Suppressor macrophage treated with lipopolysaccharide for 1 hour (primary cell): ENCODE results near the gene RET.

Source experiments
- DNase-seq, 3 donors: peaks; one replicate each; pipeline ENCODE4 v3.0.0-alpha.2; 2020 to 2022

Gene RET

DNA sequence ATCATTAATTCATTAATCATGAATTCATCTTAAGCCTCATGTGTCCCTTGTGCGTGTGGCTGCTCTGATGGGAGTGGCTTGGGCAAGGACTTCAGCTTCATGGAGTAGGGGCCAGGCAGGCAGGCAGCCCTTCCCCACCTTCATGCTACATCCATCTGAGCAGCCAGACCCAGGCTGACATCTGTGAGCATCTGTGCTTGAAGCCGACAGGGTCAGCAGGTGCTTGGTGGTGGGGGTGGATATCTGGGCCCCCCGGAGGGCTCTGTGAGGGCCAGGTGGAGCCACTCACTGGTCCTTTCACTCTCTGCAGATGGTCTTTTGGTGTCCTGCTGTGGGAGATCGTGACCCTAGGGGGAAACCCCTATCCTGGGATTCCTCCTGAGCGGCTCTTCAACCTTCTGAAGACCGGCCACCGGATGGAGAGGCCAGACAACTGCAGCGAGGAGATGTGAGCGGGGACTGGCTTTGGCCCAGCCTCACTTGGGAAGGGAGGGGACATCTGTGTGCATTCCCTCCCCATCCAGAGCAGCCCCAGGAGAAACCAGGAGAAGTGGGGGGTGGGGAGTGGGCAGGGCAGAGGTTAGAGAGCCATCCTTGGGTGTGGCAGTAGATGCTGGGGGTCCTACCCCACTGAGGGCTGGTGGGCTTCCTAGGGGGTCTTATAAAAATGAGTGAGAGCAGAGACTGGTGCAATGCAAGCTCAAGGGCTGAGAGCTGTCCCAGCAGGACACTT is 46.7 kb downstream of the RET start:
- DNase-seq: no peak

DNA sequence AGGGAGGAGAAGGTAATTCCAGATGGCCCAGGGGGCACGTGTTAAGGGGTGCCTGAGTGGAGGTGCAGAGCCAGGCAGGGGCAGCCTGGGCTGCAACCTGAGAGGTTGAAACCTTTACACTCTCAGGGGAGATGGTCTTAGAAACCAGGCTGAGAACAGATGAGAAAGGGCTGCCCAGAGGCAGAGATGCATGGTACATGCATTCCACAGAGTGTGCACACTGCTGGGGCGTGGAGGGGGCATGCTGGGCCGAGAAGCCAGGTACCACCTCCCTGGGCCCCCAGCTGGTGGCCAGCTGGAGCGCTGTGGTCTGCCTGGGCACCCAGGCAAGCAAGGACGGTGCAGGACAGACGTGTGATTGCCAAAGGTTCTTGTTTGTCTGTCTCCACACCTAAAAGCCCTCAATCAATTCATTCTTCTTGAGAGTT is 47.2 kb downstream of the RET start:
- no peak for DNase-seq

- no peak for DNase-seq
Observed at GRCh38 chr10:43124574-43125273, 47.9 kb downstream of the RET start.

GRCh38 chr10:43125274-43125845 is 48.5 kb downstream of the RET start:
- DNase-seq: no peak

- no peak for DNase-seq
Observed at GRCh38 chr10:43125881-43126731, 49.2 kb downstream of the RET start.

GRCh38 chr10:43126759-43127424 is 50.0 kb downstream of the RET start:
- DNase-seq: peak; percentile 52 to 72 (median 57)

DNA sequence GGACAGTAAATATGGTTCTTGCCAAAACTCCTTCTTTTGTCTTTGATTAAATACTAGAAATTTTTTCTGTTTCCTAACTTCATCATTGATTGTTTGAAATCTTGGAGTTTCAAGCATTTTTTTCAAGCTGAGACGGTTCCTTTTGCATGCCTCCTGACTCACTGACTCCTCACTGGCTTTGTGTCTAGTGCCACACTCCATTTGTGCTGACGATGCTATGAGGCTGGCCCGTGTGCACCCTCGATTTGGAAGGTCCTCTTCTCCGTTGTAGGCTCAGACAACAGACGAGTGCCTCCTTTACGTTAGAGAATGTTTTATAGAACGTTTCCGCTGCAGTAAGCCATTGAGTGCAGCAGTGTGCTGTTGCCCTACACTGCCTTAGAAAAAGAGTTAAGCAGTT is 50.6 kb downstream of the RET start:
- DNase-seq: peak; percentile 84 to 94 (median 93)

- DNase-seq: no peak
Observed at GRCh38 chr10:43128331-43128730, 51.5 kb downstream of the RET start.

- DNase-seq: peak; percentile 87 to 97 (median 95)
Observed at GRCh38 chr10:43128958-43129706, 52.3 kb downstream of the RET start.

DNA sequence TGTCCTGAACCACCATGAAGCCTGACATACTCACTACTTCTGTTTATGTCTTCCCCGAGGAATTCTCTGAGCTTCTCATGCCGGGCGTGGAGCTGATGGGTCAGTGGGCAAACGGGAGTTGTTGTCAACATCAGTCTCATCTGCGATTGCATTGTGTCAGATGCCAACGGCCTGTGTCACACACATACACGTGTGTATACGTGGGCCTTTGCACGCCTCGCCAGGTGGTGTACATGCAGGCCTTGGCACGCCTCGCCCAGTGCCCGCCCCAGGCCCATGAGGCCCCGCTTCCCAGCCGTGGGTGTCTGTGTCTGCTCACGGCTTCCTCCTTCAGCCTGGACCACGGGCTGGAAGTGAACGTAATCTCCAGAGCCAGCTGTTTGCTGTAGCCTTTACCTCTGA is 53.9 kb downstream of the RET start:
- DNase-seq: peak; percentile 46 to 60 (median 47)

GRCh38 chr10:43131256-43131655 is 54.4 kb downstream of the RET start:
- no peak for DNase-seq

DNA sequence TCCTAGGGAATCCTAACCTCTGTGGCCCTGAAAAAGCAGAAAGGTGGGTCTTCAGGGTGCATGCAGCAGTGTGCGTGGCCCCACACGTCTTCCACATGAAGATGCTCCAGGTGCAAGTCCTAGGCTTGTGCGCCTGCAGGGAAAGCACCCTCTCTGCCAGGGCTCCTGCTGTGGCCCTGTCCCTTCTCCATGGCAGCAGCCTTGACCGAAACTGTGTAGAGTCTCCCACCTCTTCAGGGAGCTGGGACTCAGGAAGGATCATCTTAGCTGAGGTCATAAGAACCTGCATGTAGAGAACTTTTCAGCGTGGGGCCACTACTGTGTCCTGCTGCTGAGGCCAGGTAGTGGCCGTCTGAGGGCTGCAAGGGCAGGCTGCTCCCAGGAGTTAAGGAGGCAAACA is 55.0 kb downstream of the RET start:
- no peak for DNase-seq

DNA sequence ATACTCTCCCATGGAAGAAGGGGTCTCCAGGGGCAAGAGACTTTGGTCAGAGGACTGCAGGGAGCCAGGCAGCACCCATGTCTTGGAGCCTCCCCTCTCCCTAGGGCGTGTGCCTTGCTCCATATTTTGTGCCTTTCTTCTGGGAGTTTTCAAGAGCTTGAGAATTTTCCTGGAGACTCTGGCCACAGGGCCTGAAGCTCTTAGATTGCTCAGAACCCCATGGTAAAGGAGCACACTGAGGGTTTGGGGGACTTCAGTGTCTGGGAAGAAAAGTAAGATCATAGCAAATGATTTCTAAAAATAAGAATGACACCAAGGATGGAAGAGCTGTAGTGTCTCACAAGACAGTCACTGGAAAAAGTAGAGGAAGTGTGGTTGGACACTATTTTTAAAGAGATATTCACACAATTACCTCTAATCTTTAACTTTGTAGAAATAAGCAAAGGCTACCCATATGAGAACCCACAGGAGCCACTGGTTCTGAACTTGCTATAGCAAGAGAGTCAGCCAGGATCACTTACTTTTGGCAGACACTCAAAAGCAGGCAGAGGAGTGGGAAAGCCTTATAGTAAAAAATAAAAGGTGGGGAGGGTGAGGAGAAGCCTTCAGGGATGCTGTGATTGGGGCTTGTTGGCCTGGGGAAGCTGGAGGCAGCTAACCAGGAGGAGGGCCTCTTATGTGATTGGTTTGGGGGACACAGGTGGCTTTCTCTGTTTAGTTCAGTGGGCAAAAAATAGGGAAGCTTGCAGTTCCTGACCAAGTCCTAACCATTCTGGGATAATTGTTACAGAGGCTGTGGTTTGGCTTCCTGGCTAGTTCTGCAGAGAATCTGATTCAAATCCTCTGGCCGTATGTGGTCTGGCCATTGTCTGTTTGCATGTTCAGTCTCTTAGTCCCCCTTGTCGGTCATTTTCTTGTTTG is 56.3 kb downstream of the RET start:
- peak; percentile 83 to 92 (median 87) for DNase-seq

DNA sequence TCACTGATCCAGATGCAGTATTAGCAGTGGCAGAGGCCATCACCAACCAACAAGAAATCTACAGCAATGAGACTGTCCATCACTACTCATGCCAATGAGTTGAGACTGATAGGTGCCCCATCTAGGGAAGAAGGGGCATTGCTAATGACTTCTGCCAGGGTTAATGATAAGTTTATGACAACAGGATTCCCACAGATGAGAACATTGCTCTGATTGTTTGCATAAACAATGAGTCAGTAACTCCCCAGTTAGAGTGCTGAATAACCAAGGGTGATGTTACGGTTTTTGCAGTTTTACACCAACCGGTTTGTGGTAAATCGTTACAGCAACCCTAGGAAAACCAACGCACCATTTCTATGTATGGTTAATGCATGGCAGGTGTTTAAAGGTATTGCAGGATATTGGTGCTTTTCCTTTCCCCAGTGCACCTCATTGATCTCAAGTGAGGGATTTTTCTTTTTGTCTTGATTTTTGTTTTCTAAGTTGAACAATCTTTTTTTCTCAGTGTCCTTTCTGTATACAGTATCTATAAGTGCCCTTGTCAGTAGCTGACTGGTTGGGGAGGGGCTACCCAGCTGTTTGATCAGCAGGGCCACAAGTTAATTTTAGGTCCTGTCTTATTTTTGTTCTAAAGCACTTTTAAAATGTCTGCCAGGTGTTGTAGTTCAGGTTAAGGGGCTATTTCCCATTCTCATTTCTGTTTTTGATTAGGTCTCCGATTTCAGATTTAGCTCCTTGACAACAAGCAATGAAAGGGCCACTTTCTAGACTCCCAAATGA is 57.4 kb downstream of the RET start:
- DNase-seq: peak; percentile 48 to 77 (median 66)

GRCh38 chr10:43135064-43135463 is 58.2 kb downstream of the RET start:
- DNase-seq: no peak

DNA sequence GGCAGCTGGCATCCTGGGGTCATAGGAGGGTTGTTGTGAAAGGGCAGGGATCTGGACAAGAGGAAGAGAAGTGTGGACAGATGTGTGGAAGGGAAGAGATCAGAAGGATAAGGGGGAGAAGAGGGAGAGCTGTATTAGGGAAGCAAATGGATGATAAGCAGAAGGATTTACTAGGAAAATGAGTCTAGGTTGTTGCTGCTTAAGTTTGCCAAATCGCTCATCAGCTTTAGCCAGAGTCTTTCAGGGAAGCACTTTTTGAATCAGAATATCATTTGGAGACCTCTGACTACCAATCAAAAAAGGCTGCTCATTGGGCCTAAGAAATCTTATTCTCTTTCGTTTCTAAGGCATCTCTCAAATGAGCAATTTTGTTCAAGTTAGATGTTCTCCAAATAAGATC is 58.8 kb downstream of the RET start:
- no peak for DNase-seq

GRCh38 chr10:43136432-43136831 is 59.6 kb downstream of the RET start:
- DNase-seq: no peak

- peak; percentile 53 to 57 (median 55) for DNase-seq
Observed at GRCh38 chr10:43136995-43137716, 60.3 kb downstream of the RET start.

DNA sequence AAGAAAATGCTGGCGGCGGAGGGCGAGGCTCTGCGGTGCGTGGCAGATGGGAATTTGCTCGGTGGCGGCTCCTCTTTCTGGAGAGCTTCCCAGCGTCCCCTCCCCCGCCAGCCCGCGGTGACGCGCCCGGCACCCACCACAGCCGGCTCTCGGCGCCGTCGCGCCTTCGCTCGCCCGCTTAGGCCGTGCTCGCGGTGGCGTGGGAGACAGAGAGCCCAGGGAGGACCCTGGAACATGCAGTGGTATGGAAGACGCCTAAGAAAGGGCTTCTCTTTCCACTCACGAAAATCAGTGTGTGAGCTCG is 60.8 kb downstream of the RET start:
- DNase-seq: peak; percentile 57 to 69 (median 62)
